ENCODE results near the gene TMEM176B.

Gene TMEM176B

GRCh38 chr7:150799741-150800580 is at the start of gene TMEM176B:
Gene TMEM176B, minus strand, starts transcription at chr7:150800364. Its CDS starts 3,795 bp downstream, at chr7:150796569.
- no peak within 1 kb of the TSS for H3K27ac Mint-ChIP-seq
- H3K36me3 Mint-ChIP-seq: peaks cover 7% of the 10 kb centered on the region
- ATAC-seq (ENCODE audit: low read depth) (no peak), DNase-seq (ENCODE audit: low spot score in 2 of 2) (no peak)
- peaks cover 1% of the 10 kb centered on the region for H3K9me3 Mint-ChIP-seq
- peak within 1 kb of the TSS; percentile 49 for H3K4me3 Mint-ChIP-seq
- H3K27me3 Mint-ChIP-seq: peaks cover 30% of the 10 kb centered on the region
- peaks cover 4% of the 10 kb centered on the region for H3K4me1 Mint-ChIP-seq

- ATAC-seq (ENCODE audit: low read depth) (no peak), DNase-seq (ENCODE audit: low spot score in 2 of 2) (no peak)
- Mint-ChIP-seq H3K27me3 (peaks cover 23% of the 10 kb centered on the region), H3K9me3 (no peaks in the 10 kb centered on the region), H3K27ac (no peak overlapping the region), H3K36me3 (no peaks in the 10 kb centered on the region), H3K4me1 (peaks cover 4% of the 10 kb centered on the region), H3K4me3 (no peak overlapping the region)
Measured at GRCh38 chr7:150849204-150849775, 49.1 kb upstream of the TMEM176B start.

GRCh38 chr7:150848561-150849115 is 48.5 kb upstream of the TMEM176B start:
- no peak for ATAC-seq (ENCODE audit: low read depth)
- H3K9me3 Mint-ChIP-seq: no peaks in the 10 kb centered on the region
- peaks cover 19% of the 10 kb centered on the region for H3K27me3 Mint-ChIP-seq
- H3K4me1 Mint-ChIP-seq: peaks cover 2% of the 10 kb centered on the region
- H3K27ac Mint-ChIP-seq: no peak overlapping the region
- no peak overlapping the region for H3K4me3 Mint-ChIP-seq
- DNase-seq (ENCODE audit: low spot score in 2 of 2): no peak
- H3K36me3 Mint-ChIP-seq: no peaks in the 10 kb centered on the region

- H3K4me3 Mint-ChIP-seq: no peak overlapping the region
- H3K27me3 Mint-ChIP-seq: peaks cover 19% of the 10 kb centered on the region
- H3K4me1 Mint-ChIP-seq: peaks cover 2% of the 10 kb centered on the region
Measured at GRCh38 chr7:150848111-150848510, 47.9 kb upstream of the TMEM176B start.

GRCh38 chr7:150847536-150847935 is 47.4 kb upstream of the TMEM176B start:
- H3K36me3 Mint-ChIP-seq: no peaks in the 10 kb centered on the region
- ATAC-seq (ENCODE audit: low read depth) (no peak), DNase-seq (ENCODE audit: low spot score in 2 of 2) (no peak)
- no peaks in the 10 kb centered on the region for H3K9me3 Mint-ChIP-seq
- H3K4me3 Mint-ChIP-seq: no peak overlapping the region
- H3K4me1 Mint-ChIP-seq: peaks cover 2% of the 10 kb centered on the region
- peaks cover 19% of the 10 kb centered on the region for H3K27me3 Mint-ChIP-seq
- no peak overlapping the region for H3K27ac Mint-ChIP-seq

More at GRCh38 chr7:150848111-150848510, 47.9 kb upstream of the TMEM176B start:
- Mint-ChIP-seq H3K9me3 (no peaks in the 10 kb centered on the region), H3K27ac (no peak overlapping the region), H3K36me3 (no peaks in the 10 kb centered on the region)
- DNase-seq (ENCODE audit: low spot score in 2 of 2): no peak
- ATAC-seq (ENCODE audit: low read depth): no peak

- Mint-ChIP-seq H3K9me3 (no peaks in the 10 kb centered on the region), H3K4me1 (no peaks in the 10 kb centered on the region), H3K27me3 (peaks cover 13% of the 10 kb centered on the region), H3K36me3 (peaks cover 2% of the 10 kb centered on the region), H3K27ac (no peak overlapping the region), H3K4me3 (no peak overlapping the region)
- DNase-seq (ENCODE audit: low spot score in 2 of 2): no peak
- no peak for ATAC-seq (ENCODE audit: low read depth)
Measured at GRCh38 chr7:150846291-150847115, 46.3 kb upstream of the TMEM176B start.

GRCh38 chr7:150845421-150845861 is 45.3 kb upstream of the TMEM176B start:
- H3K36me3 Mint-ChIP-seq: peaks cover 2% of the 10 kb centered on the region
- no peaks in the 10 kb centered on the region for H3K4me1 Mint-ChIP-seq
- no peak overlapping the region for H3K4me3 Mint-ChIP-seq
- ATAC-seq (ENCODE audit: low read depth) (no peak), DNase-seq (ENCODE audit: low spot score in 2 of 2) (no peak)
- H3K9me3 Mint-ChIP-seq: no peaks in the 10 kb centered on the region
- peaks cover 12% of the 10 kb centered on the region for H3K27me3 Mint-ChIP-seq
- H3K27ac Mint-ChIP-seq: no peak overlapping the region

GRCh38 chr7:150842716-150843115 is 42.6 kb upstream of the TMEM176B start:
- Mint-ChIP-seq H3K9me3 (no peaks in the 10 kb centered on the region), H3K27me3 (peaks cover 5% of the 10 kb centered on the region), H3K4me3 (no peak overlapping the region), H3K4me1 (no peaks in the 10 kb centered on the region), H3K36me3 (peaks cover 2% of the 10 kb centered on the region), H3K27ac (no peak overlapping the region)
- no peak for DNase-seq (ENCODE audit: low spot score in 2 of 2)
- ATAC-seq (ENCODE audit: low read depth): no peak

- ATAC-seq (ENCODE audit: low read depth): no peak
- H3K27ac Mint-ChIP-seq: no peak overlapping the region
Measured at GRCh38 chr7:150842018-150842417, 41.9 kb upstream of the TMEM176B start.

GRCh38 chr7:150838965-150839650 is 38.9 kb upstream of the TMEM176B start:
- Mint-ChIP-seq H3K27ac (no peak overlapping the region), H3K4me1 (no peaks in the 10 kb centered on the region), H3K36me3 (peaks cover 2% of the 10 kb centered on the region), H3K9me3 (no peaks in the 10 kb centered on the region), H3K27me3 (peaks cover 8% of the 10 kb centered on the region), H3K4me3 (no peak overlapping the region)
- ATAC-seq (ENCODE audit: low read depth): no peak
- DNase-seq (ENCODE audit: low spot score in 2 of 2): no peak

More at GRCh38 chr7:150842018-150842417, 41.9 kb upstream of the TMEM176B start:
- Mint-ChIP-seq H3K4me3 (no peak overlapping the region), H3K27me3 (peaks cover 5% of the 10 kb centered on the region), H3K9me3 (no peaks in the 10 kb centered on the region), H3K36me3 (peaks cover 2% of the 10 kb centered on the region), H3K4me1 (no peaks in the 10 kb centered on the region)
- DNase-seq (ENCODE audit: low spot score in 2 of 2): no peak

- H3K9me3 Mint-ChIP-seq: no peaks in the 10 kb centered on the region
- no peak overlapping the region for H3K4me3 Mint-ChIP-seq
- no peak overlapping the region for H3K27ac Mint-ChIP-seq
- ATAC-seq (ENCODE audit: low read depth): no peak
- DNase-seq (ENCODE audit: low spot score in 2 of 2): no peak
- no peaks in the 10 kb centered on the region for H3K4me1 Mint-ChIP-seq
- H3K27me3 Mint-ChIP-seq: peaks cover 9% of the 10 kb centered on the region
- no peaks in the 10 kb centered on the region for H3K36me3 Mint-ChIP-seq
Measured at GRCh38 chr7:150835702-150836280, 35.6 kb upstream of the TMEM176B start.

- Mint-ChIP-seq H3K27ac (no peak overlapping the region), H3K4me3 (no peak overlapping the region), H3K36me3 (no peaks in the 10 kb centered on the region), H3K4me1 (no peaks in the 10 kb centered on the region), H3K27me3 (peaks cover 9% of the 10 kb centered on the region), H3K9me3 (no peaks in the 10 kb centered on the region)
- ATAC-seq (ENCODE audit: low read depth) (no peak), DNase-seq (ENCODE audit: low spot score in 2 of 2) (no peak)
Measured at GRCh38 chr7:150835019-150835418, 34.9 kb upstream of the TMEM176B start.

GRCh38 chr7:150831851-150832250 is 31.7 kb upstream of the TMEM176B start:
- Mint-ChIP-seq H3K4me1 (no peaks in the 10 kb centered on the region), H3K27me3 (peaks cover 17% of the 10 kb centered on the region), H3K36me3 (no peaks in the 10 kb centered on the region), H3K9me3 (no peaks in the 10 kb centered on the region), H3K27ac (no peak overlapping the region), H3K4me3 (no peak overlapping the region)
- ATAC-seq (ENCODE audit: low read depth) (no peak), DNase-seq (ENCODE audit: low spot score in 2 of 2) (no peak)

All from memory B cell (primary cell).